T-helper 1 cell treated with Interleukin-12 subunit alpha and Interleukin-12 subunit beta and Interleukin-4 antibody, amounts not matched to agents 30 ng/mL and 1 ng/mL, for 36 hours (primary cell): ENCODE measurements around the gene TMEM82. TPM values are rescaled to one million over a fixed set of nuclear protein-coding genes. Genes with fewer than 3 reads are reported as not detected.

Experiments
- intact Hi-C: fragments of 100-400 bp; cut with micrococcal nuclease; formaldehyde crosslinking; loops from one replicate; pipeline ENCODE4 v1.15.1; 2024
- total RNA-seq: library from RNA; stranded (reverse); gene quantifications from 2 replicates; pipeline ENCODE4 v1.2.3, GENCODE V29; 2022

TMEM82 gene
- total RNA-seq, 1 donor from 2014 or later, result not detected

DNA sequence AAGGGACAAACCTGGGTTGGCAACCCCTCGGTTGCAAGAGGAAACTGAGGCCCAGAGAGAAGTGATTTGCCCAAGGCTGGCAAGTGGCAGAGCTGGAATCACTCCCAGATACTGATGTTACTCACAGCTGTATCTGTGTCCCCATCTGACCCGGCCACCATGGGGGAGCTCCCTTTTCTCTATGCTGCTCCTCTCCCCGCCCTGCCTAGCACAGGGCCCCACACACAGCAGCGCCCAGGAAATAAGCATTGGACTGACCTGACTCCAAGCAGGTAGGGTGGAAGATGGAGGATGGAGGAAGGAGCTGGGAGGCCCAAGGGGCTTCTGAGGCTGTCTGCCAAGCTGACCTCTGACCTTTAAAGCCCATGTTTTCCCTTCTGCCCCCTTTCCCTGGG, 13.3 kb downstream of the TMEM82 start:
- intact Hi-C loops, result no loop called here

GRCh38 chr1:15756143-15757015, 14.1 kb downstream of the TMEM82 start:
- intact Hi-C loops, result no loop called here

GRCh38 chr1:15757016-15757543, 14.8 kb downstream of the TMEM82 start:
- intact Hi-C loops, result no loop called here

- intact Hi-C loops, result no loop called here
These were observed 15.5 kb downstream of the TMEM82 start for GRCh38 chr1:15757575-15758342.

DNA sequence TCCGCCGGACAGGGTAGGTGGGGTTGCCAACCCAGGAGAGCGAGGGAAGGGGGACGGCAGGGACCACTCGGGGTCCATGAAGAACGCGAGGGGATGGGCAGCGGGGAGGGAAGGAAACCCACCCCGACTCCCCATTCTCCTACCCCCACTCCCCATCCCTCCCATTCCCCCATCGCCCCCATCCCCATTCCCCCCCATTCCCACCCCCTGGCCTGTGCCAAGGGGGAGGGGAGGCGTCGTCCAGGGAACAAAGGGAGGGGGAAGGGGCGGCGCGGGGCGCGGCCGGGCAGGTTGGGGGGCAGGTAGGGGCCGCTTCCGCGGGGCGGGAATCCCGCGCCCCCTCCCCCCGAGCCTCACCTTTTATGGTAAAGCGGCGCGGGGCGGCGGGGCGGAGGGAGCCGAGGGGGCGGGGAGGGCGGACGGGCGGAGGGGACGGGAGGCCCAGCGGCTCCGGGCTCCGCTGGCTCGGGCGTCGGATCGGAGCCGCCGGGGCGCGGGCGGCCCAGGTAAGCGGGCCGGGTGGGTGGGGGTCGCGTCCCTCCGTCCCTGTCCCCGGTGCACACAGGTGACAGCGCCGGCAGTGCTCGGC, 16.1 kb downstream of the TMEM82 start, which contains the start of gene FBLIM1:
TSS of gene FBLIM1 (plus strand) at position 453 of the 589 bp plus-strand sequence. CDS start 6,189 bp downstream, outside the sequence.
- intact Hi-C loops, result no loop called here

DNA sequence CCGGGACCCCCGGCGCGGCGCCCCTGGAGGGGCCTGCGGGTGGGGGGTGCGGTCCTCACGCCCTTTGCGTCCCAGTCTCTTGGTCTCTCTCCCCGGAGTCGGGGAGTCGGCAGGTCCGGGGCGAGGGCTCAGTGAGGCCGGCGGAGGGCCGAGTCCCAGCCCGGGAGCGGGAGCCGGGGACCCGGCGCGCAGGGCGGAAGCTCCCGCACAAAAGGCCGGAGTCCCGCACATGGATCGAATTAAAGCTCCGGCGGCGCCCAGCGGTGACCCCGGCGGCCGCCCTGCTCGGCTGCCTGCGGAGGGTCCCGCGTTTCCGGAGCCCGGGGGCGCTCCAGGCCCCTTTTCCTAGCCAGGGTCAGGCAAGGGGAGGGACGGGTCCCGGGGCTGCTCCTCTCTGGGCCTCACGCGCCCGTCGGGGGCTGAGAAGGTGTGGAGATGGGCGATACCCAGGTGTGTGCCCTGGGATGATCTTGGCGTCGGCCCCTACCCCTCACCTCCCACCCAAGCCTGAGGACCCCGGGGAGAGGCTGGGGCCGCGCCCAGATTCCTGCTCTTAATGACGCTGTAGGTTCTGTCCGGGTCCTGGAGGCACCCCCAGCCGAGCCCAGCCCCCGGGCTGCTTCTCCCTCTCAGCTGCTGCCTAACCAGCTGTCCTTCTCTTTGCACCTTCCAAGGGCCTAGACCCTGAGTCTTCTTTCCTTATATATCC, 16.8 kb downstream of the TMEM82 start:
- intact Hi-C loops, result no loop called here

GRCh38 chr1:15760520-15761211, 18.4 kb downstream of the TMEM82 start:
- intact Hi-C loops, result no loop called here

GRCh38 chr1:15761366-15762128, 19.2 kb downstream of the TMEM82 start:
- intact Hi-C loops, result no loop called here

- intact Hi-C loops, result no loop called here
These were observed 20.2 kb downstream of the TMEM82 start for GRCh38 chr1:15762546-15762945.

GRCh38 chr1:15764269-15764764, 22.0 kb downstream of the TMEM82 start:
- intact Hi-C loops, result no loop called here

DNA sequence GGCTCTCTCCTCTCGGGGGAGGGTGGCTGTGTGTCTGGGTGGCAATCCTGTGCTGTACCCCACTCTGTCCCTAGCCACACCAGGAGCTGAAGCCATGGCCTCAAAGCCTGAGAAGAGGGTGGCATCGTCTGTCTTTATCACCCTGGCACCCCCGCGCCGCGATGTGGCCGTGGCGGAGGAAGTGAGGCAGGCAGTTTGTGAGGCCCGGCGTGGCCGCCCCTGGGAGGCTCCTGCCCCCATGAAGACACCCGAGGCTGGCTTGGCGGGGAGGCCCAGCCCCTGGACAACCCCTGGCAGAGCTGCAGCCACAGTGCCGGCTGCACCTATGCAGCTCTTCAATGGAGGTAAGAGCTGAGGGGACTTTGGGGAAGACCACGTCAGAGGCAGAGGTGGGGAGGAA, 22.6 kb downstream of the TMEM82 start:
- intact Hi-C loops, result no loop called here

- intact Hi-C loops, result no loop called here
These were observed 23.3 kb downstream of the TMEM82 start for GRCh38 chr1:15765495-15766194.

DNA sequence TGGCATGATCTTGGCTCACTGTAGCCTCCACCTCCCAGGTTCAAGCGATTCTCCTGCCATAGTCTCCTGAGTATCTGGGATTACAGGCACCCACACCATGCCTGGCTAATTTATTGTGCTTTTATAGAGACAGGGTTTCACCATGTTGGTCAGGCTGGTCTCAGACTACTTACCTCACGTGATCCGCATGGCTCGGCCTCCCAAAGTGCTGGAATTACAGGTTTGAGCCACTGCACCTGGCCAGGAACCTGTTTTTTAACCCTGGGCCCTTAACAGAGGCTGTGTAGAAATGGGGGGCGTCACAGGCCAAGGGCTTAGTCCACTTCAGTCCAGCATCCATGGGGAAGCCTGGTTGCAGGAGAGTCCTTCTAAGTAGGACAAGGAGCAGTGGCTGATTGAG, 25.6 kb downstream of the TMEM82 start:
- intact Hi-C loops, result no loop called here

DNA sequence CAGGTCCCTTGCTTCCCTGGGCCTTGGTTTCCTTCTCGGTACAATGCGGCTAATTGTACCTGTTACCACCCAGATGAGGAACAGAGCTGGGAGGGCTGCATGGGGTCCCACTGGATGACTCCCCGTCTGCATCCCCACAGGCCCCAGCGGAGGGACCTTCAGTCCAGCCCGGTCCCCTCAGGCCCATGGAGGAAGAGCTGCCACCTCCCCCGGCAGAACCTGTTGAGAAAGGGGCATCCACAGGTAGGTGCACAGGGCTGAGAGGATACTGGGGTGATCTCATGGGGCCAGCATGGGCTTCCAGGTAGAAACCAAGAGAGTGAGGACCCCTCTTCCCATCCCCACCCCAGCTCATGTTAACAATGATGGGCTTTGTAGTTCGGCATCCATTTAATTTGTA, 26.1 kb downstream of the TMEM82 start:
- intact Hi-C loops, result no loop called here

- intact Hi-C loops, result no loop called here
These were observed 28.1 kb downstream of the TMEM82 start for GRCh38 chr1:15770313-15770962.

- intact Hi-C loops, result no loop called here
These were observed 29.7 kb downstream of the TMEM82 start for GRCh38 chr1:15771836-15772515.

DNA sequence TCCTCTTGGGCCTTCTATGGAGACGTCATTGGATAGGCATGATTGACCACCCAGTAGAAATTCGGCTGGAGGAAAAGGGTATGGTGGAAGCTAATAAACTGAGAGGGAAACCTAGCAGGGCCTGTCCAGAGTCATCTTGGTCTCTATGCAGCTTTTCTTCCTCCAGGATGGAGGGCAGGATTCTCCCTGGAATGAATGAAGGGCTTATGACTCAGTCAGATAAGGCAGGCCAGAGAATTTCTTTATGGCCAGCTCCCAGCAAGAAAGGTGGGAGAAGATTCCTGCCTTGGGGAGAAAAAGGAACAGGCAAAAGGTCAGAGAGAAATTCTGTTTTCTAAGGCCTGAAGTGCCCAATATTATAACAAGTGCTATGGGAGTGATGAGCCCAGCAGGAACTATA, 33.4 kb downstream of the TMEM82 start:
- intact Hi-C loops, result no loop called here
